C4-2B (cell line): ENCODE results near the gene ARHGAP15.

ENCODE experiments used
- ZFX ChIP-seq: fragments of 450-650 bp; IDR thresholded peaks from 2 replicates; pipeline ENCODE4 v1.6.1; 2017
- TF ChIP-seq, protein P1 (sequence below): fragments of 450-650 bp; conservative IDR thresholded peaks from 2 replicates; pipeline ENCODE4 v1.5.1; 2017; ENCODE audit warnings: mild to moderate bottlenecking

DNA sequence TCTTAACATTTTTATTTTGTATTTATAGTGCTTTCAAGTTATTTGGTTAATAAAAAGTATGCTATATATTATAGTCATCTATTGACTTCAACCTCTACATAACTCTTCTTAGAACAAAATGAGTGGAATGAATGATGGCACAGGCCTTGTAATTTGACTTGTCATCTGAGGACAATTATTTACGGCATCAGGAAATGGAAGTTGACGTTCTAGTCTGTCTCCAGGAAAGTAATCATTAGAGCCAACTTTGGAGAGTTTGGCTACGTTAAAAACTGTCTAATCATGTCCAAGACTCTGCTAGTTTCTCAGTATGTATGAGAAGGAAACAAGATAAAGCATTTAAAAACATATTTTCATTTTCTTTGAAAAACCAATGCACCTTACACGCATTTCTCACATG, 353.6 kb downstream of the ARHGAP15 start:
- TF ChIP-seq, protein P1, sequence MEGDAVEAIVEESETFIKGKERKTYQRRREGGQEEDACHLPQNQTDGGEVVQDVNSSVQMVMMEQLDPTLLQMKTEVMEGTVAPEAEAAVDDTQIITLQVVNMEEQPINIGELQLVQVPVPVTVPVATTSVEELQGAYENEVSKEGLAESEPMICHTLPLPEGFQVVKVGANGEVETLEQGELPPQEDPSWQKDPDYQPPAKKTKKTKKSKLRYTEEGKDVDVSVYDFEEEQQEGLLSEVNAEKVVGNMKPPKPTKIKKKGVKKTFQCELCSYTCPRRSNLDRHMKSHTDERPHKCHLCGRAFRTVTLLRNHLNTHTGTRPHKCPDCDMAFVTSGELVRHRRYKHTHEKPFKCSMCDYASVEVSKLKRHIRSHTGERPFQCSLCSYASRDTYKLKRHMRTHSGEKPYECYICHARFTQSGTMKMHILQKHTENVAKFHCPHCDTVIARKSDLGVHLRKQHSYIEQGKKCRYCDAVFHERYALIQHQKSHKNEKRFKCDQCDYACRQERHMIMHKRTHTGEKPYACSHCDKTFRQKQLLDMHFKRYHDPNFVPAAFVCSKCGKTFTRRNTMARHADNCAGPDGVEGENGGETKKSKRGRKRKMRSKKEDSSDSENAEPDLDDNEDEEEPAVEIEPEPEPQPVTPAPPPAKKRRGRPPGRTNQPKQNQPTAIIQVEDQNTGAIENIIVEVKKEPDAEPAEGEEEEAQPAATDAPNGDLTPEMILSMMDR, result no peak
- TF ChIP-seq ZFX, result no peak
